ENCODE measurements around the gene FLYWCH1.

FLYWCH1 gene

GRCh38 chr16:2969545-2970521 lies 58.1 kb downstream of the FLYWCH1 start:
- DNase-seq (ENCODE audit: low read depth, low spot score), result peak; percentile 40

- no peak for DNase-seq (ENCODE audit: low read depth, low spot score)
These were observed 58.8 kb downstream of the FLYWCH1 start for GRCh38 chr16:2970563-2970962.

DNA sequence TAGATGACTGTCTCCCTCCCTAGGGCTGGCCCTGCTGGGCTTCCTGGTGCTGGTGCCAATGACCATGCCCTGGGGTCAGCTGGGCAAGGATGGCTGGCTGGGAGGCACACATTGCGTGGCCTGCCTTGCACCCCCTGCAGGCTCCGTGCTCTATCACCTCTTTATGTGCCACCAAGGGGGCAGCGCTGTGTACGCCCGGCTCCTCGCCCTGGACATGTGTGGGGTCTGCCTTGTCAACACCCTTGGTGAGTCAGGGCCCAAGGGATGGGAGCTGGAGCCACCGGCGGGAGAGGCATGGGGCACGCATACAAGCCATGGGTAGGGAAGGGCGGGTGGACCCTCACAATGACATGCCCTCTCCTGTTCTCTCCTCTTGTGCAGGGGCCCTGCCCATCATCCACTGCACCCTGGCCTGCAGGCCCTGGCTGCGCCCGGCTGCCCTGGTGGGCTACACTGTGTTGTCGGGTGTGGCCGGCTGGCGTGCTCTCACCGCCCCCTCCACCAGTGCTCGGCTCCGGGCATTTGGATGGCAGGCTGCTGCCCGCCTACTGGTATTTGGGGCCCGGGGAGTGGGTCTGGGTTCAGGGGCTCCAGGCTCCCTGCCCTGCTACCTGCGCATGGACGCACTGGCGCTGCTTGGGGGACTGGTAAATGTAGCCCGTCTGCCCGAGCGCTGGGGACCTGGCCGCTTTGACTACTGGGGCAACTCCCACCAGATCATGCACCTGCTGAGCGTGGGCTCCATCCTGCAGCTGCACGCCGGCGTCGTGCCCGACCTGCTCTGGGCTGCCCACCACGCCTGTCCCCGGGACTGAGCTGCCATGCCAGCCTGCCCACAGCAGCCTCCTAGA lies 59.6 kb downstream of the FLYWCH1 start:
- no peak for DNase-seq (ENCODE audit: low read depth, low spot score)

DNA sequence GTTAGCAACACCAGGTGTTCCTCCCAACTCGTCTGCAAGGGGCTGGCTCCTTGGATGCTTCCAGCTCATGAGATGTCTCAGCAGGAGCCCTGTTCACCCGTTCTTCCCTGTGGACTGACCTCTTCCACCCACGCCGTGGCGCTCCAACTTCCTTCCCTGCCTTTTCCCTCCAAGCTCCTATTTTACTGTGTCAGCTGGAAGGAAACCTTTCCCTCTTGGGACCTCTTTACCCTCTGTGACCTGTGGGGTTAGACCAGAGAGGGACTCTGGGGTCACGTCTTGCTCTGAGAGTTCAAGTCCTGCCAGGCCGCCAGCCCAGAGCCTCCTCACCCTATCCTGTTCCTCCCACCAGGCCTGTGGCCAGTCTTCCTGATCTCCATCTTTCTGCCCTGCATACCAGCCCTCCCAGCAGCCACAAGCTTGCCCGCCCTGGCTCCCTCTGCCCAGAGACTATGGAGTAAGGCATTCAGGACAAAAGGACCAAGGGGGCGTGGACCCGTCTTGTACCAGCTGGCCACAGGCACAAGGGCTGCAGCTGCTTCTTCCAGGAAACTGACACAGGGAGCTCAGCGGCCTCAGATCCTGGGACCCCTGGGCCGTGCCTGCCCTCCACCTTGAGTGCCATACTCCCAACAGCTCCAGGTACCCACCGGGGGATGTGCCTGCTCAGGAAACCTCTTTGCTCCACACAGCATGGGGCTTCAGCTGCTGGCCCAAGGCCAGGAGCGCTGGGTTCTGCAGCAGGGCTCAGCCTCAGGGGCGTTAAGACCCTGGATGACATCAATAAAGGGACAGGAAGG lies 60.5 kb downstream of the FLYWCH1 start:
- DNase-seq (ENCODE audit: low read depth, low spot score), result no peak

- DNase-seq (ENCODE audit: low read depth, low spot score), result no peak
These were observed 61.4 kb downstream of the FLYWCH1 start for GRCh38 chr16:2973093-2973492.

DNA sequence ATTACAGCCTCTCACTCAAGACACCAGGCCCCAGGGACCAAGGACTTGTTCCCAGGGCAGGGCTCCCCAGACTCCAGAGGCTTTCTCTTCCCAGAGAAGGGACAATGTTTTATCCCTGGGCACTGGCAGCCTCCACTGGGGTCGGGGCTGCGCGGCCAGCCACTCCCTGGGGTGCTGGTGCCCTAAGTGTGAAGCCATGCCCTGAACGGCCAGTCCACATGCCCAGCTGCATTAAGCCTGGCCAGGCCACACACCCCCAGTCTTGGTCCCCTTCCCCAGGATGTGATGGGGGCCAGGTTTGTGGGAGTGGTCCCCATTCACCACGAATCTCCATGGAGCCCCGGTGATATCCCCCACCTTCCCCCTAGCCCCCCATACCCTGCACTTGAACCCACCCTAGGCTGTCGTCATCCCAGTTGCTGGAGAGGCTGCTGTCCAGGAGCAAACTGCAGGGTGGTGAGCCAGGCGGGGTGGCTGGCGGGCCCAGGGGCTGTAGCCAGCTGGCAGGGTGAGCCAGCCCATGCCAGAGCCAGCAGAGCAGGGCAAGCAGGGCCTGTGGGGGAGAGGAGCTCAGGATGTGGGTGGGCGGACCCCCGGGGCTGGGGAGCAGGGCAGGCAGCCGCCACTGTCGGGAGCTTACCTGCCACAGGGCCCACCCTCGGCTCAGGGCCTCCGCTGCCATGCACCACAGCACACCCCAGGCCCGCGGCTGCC lies 62.0 kb downstream of the FLYWCH1 start:
- DNase-seq (ENCODE audit: low read depth, low spot score), result no peak

GRCh38 chr16:2974319-2975056 lies 62.8 kb downstream of the FLYWCH1 start:
- DNase-seq (ENCODE audit: low read depth, low spot score), result no peak

- DNase-seq (ENCODE audit: low read depth, low spot score), result no peak
These were observed 63.5 kb downstream of the FLYWCH1 start for GRCh38 chr16:2975161-2975795.

DNA sequence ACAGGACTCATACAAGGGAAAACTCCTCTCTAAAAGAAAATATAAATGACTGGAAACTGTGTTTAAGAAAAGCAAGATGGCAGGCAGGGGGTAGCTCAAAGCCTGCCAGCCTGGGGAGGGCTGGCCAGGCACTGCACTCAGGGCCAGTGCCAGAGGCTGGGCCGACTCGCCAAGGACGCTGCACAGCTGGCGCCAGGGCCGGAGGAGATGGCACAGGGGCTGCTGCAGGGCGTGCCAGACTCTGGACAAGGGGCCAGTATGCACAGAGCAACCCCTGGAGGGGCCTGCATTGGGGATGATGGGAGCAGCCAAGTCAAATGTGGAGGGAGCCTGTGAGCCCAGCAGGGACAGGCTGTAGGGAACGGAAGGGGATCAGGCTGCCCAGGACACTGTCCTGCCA lies 64.5 kb downstream of the FLYWCH1 start:
- no peak for DNase-seq (ENCODE audit: low read depth, low spot score)

DNA sequence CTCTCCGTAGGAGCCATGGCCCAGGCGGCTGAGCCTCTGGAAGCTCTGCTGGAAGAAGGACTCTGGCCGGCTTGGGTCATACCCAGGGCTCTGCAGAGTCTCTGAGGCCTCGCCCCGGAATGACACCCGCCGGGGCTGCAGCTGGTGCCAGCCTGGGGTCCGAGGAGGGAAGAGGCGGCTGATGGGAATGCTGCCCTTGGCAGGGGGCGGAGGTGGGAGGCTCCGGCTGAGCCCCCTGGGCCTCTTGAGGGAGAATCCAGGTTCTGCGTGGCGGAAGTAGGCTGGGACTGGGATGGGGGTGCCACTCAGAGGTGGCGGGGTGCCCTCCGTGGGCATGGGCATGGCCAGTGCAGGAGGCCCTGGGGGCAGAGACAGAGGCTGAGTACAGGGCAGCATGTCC lies 64.9 kb downstream of the FLYWCH1 start:
- DNase-seq (ENCODE audit: low read depth, low spot score), result no peak

DNA sequence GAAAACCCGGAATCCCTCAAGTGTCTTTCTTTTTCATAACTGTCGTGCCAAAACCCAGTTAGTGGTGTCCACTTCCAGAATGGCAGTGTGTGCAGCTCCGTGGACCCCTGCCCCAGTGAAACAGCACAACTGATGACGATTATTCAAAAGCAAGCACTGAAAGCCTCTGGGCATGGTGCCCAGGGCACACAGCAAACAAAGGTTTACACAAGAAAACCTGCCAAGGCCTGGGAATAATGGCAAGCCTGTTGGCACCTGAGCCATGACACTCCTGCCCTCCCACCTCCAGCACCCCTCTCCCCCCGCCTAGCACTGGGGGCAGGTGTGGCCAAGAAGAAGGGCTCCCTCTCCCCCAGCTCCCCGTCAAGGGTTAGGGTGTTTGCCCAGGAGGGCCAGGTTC lies 65.7 kb downstream of the FLYWCH1 start:
- DNase-seq (ENCODE audit: low read depth, low spot score), result no peak

DNA sequence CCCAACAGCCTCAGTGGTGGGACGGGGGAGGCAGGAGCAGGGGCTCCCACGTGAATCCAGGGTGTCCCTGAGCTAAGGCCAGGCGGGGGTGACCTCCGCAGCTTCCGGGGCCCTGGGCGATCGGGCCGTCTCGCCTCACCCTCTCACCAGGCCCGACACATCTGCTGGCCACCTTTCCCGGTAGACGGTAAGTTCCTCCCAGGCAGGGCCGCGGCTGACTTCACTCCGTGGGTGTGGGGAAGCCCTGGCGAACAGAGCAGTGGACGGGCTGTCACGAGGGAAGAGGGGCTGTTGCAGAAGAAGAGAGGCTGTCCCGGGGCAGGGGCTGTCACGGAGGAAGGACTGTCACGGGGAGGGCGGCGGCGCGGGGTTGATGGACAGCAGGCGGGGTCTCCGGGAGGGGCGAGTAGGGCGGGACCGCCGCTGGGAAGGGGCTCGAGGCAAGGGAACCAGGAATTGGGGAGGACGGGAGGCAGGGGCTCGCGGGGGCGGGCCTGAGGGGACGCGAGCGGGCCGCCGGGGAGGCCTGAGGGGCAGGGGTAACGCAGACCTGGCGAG lies 68.0 kb downstream of the FLYWCH1 start:
- no peak for DNase-seq (ENCODE audit: low read depth, low spot score)

GRCh38 chr16:2980227-2981176 lies 68.8 kb downstream of the FLYWCH1 start, which contains the start of gene PKMYT1:
Gene PKMYT1 (minus strand): TSS chr16:2980446. CDS start chr16:2979657, 789 bp downstream.
- peak; percentile 83 for DNase-seq (ENCODE audit: low read depth, low spot score)

DNA sequence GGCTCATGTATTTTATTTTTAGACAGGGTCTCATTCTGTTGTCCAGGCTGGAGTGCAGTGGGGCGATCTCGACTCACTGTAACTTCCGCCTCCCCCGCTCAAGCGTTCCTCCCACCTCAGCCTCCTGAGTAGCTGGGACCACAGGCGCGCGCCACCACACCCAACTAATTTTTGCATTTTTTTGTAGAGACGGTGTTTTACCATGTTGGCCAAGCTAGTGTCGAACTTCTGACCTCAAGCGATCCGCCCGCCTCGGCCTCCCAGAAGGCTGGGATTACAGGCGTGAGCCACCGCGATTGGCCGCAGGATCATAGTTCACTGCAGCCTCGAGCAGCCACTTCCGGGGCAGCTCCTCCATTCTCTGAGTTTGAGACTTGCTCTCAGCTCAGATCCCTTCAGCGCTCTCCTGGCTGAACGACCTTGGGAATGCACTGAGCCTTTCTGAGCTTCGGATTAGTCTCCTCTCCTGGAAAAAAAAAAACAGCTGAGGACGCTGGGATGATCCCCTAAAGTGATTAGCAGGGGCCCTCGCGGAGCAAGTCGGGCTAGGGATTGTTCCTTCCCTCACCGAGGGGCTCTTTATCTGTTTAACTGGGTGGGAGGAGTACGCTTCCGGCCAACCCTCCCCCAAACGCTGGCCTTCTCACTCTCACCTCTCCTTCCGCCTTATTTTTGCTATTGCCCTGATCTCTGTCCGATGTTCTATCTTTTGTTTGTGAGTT lies 69.6 kb downstream of the FLYWCH1 start:
- DNase-seq (ENCODE audit: low read depth, low spot score), result no peak

GRCh38 chr16:2981899-2982250 lies 70.1 kb downstream of the FLYWCH1 start:
- no peak for DNase-seq (ENCODE audit: low read depth, low spot score)

- DNase-seq (ENCODE audit: low read depth, low spot score), result no peak
These were observed 70.7 kb downstream of the FLYWCH1 start for GRCh38 chr16:2982402-2982801.

GRCh38 chr16:2983706-2984136 lies 72.0 kb downstream of the FLYWCH1 start:
- DNase-seq (ENCODE audit: low read depth, low spot score), result peak; percentile 39

GRCh38 chr16:2985462-2985861 lies 73.7 kb downstream of the FLYWCH1 start:
- no peak for DNase-seq (ENCODE audit: low read depth, low spot score)
